Inferior parietal cortex (tissue), 1 donor: ENCODE data around the gene RAB6B.

Source experiments
- DNase-seq: peaks from one replicate; pipeline ENCODE4 v3.0.0-alpha.2; 2016; ENCODE audit errors: extremely low spot score

Gene RAB6B

DNA sequence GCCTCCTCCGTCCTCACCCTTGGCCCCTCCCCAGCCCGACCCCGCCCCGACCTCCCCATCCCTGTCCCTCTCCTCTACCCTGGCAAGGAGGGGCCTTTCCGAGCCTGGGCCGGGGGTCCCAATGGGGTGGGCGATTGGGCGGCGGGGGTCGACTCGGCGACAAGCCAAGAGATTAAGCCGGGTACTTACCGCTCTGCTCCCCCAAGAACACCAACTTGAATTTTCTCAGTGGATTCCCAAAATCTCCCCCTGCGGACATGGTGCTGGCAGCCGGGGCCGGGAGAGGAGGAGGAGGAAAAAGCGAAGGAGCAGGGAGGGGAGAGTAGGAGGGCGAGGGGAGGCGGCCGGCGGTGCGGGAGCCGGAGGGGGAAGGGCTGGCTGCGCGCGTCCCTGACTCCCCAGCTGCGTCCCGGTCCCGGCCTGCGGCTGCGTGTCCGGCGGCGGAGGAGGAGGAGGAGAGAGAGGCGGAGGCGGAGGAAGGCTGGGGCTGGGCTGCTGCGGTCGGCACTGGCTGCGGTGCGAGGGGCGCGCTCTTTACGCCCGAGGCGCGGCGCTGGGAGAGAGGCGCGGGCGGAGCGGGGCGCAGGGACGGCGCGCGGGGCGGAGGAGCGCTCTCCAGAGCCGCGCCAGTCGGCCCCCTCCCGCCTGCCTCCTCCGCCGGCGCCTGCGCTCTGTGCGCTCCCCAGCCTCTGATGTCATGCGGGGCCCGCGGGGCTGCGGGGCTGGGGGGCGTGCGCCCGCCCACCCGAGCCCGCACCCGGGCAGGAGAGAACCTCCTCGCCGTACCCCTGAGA lies at the start of gene RAB6B:
TSS of gene RAB6B (minus strand) at position 675 of the 794 bp plus-strand sequence. CDS start at position 259, 416 bp downstream.
- DNase-seq = peak; percentile 71

DNA sequence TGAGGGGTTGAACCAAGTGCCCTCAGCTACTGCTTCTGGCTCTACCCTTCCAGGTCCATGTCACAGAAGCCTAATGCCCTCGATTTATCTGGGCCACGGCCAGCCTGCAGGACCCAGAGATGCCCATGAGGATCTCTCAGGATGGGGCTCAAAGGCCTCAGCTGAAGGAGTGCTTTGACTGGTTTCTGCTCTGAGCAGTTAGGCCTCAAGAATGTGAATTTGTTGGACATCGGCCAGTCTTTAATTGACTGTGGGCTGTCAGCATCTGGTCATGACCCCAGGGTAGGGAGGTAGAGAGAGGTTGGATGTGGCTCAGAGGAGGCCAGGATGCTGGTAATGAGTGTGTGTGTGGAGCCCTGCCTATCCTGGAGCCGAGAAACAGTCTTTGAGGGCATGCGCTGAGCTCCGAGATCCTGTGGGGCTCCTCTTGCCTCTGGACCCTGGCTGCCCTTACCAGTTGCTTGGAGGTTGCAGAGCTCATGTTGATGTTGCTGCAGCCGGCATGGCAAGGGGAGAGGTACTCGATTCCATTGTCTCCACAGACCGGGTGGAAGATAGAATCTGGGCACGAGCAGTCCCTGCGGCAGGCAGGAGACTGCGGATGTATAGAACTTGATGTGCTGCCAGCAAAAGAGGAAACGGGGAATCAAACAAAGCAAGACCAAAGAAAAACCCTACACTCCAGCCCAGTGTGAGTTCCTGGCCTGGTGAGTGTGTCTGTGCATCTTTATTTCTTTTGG lies 49.1 kb upstream of the RAB6B start:
- DNase-seq = no peak

DNA sequence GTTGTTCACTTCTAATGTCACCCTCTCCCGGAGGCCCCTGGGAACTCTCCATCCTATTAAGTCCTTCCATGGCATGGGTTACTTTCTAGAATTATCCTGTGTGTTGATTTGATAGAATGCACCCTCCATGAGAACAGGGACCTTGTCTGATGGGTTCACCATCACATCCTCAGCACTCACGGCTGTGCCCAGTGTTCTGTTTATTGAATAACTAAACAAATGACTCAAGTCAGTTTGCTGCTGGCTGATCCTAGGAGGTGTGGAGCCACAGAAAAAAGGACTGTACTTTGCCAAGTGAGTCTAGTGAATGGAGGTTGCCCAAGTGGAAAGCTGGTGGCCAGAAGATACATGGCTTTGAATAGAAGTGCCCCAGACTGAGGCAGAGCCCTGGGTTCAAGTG lies 48.5 kb upstream of the RAB6B start:
- no peak for DNase-seq

DNA sequence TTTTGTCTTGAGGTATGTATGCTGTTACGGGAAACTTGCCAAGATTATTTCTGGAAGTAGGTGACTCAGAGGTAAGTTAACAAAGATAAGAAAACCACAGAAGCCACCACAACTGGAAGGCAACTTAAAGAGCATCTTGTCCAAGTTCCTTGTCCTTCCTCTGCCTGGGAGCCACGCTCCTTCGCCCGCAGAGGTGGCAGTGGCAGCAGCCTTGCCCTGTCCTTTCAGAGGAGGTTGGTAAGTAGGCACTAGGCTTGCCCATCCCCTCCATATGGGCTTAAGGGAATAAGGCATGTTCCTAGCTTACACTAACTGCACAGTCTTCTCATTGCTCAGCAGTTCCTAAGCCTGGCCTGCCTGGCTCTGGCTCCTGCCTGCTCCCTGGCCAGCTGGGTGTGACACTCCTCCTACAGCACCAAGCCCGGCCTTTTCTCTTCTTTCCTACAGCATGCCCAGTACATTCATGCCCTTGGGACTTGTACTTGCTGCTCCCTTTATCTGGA lies 48.0 kb upstream of the RAB6B start:
- no peak for DNase-seq

DNA sequence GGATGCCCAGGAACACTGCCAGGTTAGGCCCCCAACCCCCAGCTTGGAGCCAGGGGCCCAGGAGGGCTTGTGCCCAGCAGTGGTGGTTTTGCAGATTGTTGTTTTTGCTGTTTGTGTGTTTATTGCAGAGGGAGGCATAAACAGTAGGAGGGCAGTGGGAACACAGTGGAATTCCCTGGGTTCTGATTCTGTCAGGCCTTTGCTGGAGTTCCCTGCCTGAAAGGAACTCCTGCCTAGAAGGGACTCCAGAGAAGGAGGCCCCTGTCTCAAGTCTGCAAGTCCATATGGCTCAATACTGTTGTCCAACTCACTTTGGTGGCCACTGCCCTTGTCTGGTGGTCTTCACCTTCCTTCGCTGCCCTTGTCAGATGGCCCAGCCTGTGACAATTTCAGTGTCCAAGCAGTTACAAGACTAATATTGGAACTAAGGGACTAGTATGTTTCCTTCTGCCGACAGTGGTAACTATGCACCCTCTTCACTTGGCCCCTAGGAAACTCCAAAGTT lies 47.4 kb upstream of the RAB6B start:
- no peak for DNase-seq

DNA sequence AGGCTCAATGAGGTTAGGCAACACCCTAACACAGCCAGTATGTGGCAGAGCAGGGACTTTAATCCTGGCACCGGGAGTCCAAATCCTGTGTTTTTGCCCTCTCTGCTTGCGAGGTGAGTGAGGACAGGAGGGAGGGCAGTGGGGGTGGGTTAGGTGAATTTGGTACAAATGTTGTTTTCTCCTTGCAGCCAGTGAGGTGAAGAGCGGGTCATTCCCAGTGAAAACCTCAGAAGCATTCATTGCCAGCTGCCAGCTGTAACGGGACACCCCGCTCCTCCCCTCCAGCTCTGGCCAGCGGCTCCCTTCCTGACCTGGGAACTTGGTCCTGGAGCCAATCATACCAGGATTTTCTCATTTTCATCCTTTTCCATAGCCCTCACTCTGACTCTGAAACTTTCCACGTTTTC lies 45.7 kb upstream of the RAB6B start:
- no peak for DNase-seq

DNA sequence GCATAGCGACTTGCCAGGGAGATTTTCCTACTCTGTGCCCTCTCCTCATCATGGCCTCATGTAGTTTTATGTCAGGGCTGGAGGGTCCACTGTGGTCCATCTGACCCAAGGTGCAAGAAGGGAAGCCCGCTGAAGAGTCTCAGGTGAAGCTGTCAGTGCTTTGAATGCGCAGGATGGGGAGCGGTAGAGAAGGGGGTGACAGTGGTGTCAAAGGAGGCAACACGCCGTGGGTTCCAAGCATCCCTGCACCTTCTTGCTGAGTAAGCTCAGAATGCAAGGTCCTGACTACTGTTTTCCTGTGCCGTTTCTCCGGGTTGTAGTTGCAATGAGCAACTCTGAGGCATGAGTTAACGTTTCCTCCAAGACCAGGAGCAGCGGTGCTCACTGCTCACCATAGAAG lies 44.9 kb upstream of the RAB6B start:
- DNase-seq = no peak

DNA sequence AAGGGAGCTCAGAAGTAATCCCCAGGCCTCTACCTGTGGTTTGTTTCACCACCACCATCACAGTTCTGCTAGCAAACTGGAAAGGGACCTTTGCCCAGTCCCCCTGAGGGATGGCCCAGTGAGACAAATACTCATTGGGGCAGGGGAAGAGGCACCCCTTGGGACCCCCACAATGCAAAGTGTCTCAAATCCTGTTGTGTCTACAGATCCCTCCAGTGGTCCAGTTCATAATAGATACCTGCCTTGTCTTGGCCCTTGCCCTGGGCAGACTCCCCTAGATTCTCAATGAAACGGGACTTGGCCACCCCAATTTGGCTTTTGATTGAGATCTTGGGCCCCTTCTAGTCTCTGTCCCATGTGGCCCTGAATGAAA lies 43.8 kb upstream of the RAB6B start:
- DNase-seq = no peak

DNA sequence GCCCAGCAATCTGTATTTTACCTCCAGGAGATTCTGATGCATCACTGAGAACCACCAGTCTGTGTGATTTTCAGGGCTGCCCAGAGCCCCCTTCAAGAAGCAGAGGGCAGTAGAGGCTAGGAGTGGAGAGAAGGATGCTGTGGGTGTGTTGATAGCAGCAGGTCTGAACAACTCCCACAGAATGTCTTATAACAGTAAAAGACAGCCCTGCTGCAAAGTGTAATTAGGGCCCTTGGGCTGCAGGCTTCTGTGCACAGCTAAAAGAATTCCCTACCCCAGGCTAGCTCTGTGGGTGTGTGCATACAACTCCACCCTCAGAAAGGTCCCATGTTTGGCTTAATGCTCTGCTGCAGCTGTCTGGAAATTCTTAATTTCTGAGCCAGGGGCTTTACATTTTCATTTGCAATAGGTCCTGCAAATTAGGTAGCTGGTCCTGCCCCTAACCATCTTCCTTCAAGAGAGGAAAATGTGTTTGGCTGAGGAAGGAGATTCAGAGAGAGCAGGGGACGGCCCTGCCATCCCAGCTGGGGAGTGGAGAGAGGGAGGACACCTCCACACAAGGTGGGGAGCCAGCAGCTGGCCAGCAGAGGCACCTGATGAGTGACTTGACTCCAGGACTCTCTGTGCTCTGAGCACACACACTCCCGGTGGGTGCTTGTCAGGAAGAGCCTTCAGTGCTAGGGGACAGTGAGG lies 43.2 kb upstream of the RAB6B start:
- DNase-seq = no peak

DNA sequence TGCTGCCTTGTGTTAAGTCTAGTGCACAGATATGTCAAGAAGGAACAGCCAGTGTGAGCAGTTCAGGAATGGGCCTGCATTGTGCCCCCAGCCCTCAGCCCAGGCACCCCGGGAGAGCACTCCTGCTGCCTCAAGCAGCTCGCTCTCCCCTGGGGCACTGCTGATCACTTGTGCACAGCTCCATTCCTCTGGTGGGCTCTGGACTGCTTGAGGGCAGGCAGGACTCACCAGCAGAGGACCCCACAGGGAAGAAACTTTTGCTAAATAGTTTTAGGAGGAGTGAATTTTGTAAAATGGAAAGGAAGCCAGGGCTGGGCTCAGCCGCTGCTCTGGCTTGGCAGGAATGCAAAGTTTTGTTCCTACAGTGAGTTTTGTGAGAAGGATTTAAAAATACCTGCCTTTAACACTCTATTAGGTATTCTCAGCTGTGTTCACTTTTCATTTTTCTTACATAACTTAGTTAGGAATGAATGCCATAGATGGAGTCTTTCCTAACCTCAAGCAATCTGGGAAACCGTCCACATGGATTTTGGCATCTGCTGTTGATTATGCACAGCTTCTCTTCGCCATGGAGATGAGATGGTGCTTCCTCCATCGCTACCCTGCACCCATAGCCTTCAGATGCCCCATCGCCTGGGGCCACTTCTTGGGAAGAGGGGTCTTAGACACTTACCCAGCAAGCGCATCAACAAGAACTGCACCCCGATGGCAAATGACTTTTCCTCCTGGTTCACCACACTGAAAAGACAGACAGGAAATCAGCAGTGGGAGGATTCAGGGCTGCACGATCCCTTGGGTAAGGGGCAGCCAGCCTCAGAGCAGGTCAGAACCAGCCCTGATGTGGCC lies 42.3 kb upstream of the RAB6B start:
- DNase-seq = peak; percentile 69

DNA sequence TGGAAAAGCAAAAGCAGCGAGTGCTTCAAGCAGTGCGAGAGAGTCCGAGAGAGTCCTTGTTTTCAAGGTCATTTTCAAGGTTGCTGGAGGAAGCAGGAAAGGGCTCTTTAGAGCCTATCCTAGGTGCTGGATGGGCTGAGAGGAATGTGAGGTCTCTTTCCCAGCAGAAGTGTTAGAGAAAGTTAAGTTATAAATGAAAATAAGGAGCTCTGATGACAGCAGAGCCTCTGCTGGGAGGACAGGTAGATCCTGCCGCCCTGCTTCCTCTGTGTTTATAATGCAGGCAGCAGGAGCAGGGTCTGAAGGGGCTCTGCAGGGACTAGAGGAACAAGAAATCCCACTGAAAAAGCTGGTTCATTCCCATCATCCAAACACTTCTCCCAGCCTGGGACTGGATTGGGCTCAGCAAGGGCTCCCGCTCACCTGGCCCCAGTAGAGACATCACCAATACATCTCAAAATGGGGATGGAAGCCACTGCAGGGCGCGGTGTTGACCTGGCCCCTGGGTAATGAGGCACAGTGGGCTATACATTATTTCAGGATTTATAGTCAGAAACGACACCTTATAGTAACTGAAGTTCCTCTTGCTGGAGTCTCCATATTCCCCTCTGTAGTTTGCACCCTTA lies 41.5 kb upstream of the RAB6B start:
- no peak for DNase-seq

DNA sequence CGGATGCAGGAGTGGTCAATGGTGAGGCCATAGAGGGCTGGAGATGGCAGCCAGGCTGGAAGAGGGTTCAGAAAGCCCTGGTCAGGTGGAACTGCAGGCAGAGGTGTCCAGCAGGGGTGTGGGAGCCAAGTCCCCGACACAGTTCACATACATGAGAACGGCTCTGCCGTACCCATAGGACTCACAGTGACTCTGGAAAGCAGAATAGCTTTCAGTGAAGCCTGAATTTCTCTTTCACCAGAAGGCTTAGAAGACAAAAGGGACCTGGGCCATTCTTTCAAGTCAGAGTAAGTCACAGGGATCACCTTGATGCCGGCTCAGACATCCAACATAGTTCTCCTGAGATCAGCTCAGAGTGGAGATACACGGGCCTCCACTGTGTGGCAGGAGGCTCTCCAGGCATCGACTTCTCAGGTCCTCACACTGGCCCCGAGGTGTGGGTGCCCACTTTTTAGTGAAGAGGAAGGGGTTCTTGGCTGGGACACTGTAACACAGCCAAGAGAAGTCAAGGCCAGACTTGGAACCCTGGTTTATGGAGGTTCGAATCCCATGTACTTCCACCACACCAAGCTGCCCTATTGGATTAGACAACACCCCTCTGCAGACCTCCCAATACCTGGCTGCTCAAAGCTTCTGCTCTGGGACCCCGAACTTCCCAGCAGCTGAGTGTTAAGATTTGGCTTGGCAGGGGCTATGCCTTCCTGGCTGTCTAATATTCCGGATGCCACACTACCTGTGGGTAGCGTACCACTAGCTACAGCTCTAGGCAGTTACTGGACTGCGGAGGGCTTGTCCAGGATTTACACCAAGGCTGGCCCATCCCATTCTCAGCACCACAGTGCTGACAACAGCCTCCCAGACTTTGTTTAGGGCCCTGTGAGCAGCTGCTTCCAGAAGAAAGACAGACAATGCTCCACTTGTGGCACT lies 40.4 kb upstream of the RAB6B start:
- no peak for DNase-seq

DNA sequence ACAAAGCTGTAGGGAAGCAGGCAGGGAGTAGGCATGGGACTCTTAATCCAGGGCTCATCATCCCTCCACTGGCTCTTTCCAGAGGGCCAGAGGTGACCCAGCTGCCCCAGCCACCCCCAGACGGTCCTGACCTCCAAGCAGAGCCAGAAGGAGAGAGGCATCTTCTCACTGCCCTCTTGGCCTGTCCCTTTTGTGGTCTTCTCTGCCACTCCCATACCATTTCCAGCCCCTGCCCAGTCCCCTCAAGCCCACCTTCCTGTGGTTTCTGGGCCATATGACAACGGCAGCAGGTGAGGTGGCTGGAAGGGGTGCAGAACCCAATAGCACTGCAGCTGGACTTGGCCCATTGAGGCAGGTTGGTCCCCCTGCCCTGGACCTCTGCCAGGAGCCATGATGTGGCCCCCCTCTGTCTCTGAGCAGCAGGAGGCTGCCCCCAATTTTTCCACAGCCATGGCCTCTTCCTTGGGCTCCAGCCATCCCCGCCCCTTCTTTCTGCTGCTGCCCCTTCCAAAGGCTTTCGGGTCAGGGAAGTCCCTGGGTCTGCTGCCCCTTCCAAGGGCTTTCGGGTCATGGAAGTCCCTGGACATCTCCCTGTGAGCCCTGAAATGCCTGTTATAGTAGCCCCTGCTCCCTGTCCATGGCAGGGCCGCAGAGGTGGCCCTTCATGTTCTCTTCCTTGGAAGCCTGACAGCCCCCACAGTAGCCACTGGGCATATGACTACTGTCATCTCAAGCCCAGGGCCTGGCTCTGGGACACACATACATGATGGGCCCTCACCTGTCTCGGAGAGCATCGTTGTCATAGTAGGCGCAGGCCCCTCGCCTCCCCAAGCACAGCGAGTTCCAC lies 39.5 kb upstream of the RAB6B start:
- no peak for DNase-seq

DNA sequence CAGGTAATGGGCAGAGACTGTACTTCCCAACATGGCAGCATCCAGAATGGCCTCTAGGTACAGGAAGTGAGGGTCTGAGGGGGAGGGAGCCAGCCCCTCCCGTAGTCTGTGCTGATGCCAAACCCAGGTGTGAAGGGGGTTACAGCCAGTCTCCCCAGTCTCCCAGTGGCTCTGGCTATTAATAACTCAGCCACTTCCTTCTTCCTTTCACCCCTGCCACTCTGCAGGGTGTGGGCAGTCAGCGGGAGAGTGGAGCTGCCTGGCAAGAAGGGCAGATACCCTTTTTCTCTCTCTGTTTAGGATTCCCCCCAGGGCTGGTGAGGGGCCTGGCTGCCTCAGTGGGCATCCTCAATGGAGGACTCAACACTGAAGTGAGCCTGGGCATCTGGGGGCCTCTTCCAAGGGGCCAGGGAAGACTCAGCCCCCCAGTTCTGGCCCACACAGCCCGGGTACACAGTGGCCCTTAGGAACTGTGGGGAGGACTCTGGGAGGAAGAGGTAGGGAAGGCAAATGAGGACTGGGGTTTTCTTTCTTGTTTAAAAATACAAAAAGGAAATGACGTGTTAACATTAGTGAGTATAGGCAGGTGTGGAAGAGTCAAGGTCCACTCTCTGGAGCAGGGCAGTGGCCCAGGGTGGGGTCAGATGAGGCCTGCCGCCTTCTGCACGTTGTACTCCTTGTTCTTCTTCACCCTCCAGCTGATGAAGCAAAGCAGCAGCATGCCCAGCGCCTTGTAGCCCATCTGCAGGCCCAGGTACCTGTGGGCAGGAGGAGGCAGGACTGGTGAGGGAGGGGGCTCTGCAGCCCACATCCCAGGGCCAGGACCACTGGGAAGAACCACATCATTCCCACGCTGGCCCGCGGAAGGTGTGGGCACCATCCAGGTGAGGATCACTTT lies 38.6 kb upstream of the RAB6B start:
- DNase-seq = no peak

DNA sequence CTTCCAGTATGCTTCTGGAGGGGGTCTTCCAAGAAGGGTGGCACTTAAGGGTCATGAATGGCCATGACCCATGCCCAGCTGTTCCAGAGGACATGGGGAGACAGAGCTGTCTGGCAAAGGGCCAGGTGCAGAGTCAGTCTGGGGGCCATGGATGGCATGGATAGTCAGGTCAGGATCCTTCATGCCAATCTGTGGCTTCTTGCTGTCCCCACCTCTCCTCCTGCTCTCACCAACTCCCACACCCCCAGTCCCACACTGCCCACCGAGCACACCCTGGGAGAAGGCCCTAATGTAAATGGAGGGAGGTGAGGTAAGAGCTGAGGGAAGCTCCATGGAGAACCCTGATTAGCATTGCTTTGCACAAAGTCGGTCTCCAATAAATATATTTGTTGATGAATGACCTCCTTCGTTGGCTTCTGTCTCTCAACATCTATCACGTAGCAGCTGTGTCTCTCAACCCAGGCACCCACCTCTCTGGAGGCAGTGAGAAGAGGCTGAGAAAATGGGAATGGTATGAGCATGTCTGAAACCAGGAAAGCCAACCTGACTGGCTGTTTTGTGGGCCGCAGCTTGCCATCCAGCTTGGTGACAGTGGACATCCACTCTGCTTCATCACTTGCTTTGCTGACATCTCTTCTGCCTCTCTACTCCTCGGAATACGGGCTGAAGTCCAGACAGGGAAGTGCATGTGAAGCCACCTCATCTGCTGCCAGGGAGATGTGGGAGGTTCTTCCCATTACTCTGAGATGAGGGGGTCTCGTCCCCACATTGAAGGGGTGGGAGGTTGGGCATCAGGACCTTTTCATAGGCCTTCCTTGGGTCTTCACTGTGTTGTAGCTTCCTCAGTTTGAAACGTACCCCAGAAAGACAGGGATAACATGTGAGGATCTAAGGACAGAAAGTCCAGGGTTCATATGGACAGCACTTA lies 37.7 kb upstream of the RAB6B start:
- no peak for DNase-seq

DNA sequence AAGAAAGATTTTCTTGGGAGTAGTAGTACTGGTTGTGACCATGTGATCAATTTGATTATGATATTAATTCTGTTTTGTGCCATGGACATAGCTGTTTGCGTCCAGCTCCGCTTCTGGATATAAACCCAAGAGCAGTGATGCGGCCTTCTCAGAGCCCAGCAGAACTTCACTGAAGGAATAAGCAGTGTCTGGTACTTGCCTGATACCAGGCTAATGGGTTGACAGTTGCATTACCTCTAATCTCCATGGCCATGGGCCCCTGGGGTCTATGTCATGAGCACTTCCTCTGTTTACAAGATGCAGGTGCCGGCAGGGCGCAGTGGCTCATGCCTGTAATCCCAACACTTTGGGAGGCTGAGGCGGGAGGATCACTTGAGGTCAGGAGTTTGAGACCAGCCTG lies 36.3 kb upstream of the RAB6B start:
- DNase-seq = no peak

DNA sequence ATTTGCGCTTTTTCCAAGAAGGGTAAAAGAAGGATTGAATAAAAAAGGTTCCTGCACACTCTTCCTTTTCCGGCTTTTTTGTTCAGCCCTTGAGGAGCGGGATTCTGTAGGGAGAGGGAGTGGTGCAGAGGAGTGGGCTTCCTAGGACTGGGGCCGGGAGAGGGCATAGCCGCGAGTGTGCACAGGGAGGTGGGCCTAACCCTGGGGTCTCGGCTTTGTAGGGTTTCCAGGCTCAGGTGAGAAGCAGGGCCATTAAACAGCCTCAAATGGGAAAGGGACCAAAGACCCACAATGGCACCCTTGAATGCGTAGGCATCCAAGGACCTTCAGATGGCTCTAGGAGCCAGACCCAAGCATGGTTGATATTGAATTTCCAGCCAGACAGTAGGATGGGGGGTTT lies 35.4 kb upstream of the RAB6B start:
- DNase-seq = no peak
